Pons (tissue), 1 donor: ENCODE measurements around the gene FRMD5.
"Not testable (repeated sequence)": the region's sequence is repeated elsewhere in the genome, so short reads cannot be mapped to it uniquely, and the experiment has no call there.

Source experiments
- DNase-seq: peaks from one replicate; pipeline ENCODE4 v3.0.0-alpha.2; 2016; ENCODE audit warnings: low spot score

Gene FRMD5

DNA sequence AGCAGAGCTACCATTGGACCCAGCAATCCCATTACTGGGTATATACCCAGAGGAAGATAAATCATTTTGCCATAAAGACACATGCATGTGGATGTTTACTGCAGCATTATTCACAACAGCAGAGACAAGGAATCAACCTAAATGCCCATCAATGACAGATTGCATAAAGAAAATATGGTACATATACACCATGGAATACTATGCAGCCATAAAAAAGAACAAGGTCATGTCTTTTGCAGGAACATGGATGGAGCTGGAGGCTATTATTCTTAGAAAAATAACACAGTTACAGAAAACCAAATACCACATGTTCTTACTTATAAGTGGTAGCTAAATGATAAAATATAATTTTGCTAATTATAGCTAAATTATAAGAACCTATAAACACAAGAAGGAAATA lies 162.3 kb downstream of the FRMD5 start:
- not testable (repeated sequence) for DNase-seq

DNA sequence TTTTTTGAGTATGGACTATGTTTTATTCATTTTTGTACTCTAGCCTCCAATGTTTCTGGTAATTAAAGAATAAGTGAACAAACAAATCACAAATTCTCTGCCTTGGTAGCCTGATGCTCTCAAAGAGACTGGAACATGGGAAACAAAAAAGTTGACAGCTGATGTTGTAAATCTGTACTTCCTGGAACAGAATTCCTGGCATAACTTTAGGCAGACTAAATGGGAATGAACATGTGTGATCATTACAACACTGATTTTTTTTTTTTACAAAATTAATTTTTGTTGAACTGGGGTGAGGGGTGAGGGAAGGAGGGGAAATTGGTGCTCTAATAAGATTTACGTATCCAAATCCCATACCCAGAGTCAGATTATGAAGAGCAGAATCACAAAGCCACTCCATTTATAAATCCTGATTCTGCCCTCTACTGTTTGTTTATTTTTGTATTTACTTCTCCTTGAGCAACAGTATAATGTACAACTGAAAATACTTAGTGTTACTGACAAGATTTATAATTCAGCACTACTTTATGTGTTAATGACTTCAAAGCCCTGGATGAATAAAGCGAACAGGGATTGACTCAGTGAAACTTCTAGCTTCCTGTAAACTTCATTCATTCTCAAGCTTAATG lies 165.0 kb downstream of the FRMD5 start:
- no peak for DNase-seq

DNA sequence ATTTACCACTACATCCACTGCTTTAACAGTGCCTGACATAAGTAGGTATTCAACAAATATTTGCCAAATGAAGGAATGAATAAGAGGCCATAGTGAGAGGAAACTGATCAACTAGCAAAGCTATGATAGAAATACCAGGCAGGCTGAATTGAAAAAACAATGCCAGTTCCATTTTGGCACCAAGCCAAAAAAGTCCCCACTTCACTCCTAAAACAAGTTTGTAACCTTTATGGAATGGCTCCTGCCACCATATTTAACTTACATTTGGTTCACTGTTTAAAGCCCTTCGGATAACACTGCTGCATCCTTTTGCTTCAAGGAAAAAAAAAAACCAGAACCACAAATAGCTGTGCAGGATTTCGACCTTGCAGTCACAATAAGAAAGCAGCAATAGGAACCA lies 166.1 kb downstream of the FRMD5 start:
- DNase-seq, result no peak

DNA sequence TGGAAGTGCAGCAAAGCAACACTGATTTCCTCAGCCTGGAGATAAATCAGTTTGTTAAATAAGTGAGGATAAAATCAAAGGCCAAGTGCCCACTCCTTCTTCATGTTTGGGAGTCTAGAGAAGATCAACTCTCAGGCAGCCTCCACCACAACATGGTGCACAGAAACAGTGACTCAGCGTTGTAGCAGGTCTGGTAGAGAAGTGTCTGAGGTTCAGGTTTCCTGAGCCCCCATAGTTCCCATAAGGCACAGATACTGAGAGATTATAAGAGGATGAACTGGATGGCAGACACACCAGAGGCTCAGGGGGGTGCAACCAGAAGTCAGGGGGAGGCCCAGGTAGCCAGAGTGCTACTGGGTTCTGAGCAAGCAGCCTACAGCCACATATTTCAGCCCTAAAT lies 166.7 kb downstream of the FRMD5 start:
- DNase-seq, result no peak

DNA sequence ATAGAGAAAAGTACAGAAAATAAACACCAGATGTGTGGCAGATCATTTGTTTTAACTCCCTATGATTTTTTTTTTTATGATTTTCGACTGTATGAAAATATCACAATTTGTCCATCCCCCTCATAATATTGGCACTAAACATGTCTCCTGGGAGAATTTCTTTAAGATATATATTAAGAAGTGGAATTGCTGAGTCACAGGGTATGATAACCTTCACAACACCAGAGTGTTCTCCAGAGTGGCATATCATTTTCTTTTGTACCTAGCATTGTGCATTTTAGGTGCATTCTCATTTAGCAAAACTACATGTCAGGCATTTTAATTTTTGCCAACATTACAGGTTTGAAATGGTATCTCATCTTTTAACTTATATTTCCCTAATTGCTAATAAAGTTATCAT lies 170.9 kb downstream of the FRMD5 start:
- DNase-seq, result no peak

DNA sequence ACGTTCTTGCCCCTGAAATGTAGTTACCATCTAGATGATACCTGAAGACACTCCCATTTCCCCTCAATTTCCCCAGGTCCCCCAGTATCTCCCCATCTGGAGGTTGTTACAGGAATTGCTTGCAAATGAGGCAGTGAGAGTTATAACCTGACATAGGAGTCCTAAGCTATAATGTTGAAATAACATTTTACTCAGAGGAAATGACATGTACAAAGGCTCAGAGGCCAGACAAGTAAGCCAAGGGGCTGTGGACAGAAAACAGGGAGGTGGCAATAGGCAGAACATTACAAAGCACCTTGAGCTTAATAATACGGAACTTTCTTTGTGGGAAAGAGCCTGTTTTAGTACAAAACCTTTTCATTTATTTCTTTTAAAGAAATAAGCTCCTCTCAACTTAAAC lies 171.9 kb downstream of the FRMD5 start:
- DNase-seq, result no peak

DNA sequence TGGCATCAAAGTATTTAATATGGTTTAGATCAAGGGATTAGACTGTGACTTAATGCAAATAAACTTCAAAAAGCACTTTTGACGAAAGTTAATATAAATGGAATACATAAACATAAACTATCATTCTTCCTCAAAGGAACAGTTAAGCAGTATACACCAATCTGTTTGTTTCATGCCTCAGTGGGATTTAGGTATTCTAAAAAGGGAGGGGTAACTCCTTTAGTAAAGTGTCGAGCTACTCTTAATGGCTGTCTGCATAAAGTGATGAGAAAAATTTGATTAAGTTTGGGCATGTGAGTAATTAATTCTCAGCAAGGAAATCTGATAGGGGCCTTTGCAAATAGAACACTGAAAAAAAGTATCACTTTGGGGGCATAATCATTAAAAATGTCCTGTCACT lies 176.9 kb downstream of the FRMD5 start:
- DNase-seq, result no peak

DNA sequence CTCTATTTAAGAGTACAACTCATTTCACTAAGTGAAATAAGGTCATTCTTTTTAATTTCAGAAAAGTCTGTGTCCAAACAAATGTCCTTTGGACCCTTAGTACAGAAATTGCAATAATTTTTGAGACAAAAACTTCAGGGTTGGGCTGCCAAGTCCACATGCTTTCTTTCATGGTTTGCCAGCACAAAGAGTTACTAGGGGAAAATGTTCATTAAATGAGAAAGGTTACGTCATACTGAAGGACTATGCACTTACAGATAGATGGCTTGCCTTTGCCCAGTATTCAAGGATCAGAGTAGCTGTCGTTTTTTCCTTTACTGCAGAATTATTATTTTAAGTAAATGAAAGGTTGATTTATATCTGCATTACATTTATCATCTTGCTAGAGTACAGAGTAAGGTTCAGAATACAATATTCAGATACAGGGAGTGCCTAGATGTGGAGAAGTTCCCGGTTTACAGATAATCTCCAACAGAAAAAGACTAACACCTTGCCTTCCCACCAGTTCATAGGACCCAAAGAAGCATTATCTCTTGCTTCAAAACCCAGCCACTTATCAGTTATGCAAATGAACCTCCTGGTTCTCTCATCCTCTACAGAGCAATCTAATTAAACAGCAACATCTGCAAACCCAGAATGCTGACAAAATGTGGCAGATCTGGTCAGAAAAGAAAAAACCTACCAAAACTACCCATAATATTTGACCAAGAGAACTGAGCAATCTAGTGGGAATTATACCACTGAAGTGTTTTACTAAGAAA lies 179.3 kb downstream of the FRMD5 start:
- DNase-seq, result no peak

DNA sequence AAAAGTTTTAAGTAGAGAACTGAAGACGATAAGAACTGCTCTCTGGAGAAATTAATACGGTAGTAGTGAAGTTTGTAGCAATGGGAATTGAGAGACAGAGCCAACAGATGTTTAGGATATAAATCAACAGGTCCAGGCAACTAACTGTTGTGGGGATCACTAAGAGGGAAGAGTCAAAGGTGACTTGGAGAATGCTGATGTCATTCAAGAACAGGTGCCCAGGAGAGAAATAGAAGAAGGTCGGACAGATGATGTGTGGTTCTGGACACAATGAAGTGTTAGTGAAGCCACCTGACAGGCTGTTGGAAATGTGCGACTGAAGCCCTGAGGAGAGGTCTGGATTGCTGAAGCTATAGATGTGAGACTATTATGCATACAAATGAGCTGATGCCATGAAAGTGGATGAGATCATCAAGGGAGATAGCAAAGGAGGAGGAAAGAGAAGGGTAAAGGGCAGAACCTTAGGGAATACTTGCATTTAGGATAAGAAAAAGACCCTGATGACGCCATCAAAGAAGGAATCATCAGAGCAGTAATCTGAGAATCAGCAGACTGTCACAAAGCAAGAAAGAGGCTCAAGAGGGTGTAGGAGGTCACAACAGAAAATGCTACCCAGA lies 183.7 kb downstream of the FRMD5 start:
- no peak for DNase-seq

DNA sequence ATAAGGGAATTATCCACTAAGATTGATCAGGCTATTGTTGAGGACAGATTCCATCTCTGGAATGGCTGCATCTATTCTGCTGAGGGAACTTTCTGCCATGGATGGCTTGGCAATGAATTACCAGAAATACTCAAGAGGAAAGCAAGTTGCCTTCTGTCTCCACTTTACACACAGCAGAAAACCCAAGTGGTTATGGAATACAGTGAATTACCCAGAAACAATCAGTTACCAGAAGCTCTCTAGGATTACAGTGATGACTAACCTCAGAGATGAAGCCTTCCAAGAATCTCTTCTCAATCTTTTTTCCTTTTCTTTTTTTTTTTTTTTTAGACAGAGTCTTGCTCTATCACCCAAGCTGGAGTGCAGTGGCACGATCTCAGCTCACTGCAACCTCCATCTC lies 185.0 kb downstream of the FRMD5 start:
- DNase-seq, result no peak

DNA sequence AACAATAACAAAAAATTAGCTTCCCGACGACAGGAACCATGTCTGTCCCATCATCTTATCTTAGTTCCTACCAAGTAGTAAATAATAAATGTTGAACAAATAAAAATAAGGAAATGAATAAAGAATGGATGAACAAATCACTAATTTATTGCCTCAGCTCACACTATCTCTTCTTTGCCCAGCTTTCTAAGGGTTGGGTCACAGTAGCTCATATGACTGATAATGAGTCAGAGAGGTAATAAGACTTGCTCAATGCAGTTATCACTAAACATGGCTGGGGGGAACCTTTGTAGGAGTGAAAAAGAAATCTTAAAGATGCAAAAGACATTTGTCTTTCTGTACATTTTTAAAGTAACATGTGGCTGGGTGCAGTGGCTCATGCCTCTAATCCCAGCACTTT lies 186.0 kb downstream of the FRMD5 start:
- DNase-seq, result no peak

DNA sequence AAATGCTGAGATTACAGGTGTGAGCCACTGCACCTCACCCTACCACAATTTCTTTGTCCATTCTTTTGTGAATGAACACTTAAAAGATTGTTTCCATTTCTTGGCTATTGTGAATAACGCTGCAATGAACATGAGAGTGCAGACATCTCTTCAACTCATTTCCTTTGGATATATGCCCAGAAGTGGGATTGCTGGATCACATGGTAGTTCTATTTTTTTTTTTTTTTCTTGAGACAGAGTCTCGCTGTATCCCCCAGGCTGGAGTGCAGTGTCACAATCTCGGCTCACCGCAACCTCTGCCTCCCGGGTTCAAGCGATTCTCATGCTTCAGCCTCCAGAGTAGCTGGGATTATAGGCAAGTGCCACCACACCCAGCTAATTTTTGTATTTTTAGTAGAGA lies 194.8 kb downstream of the FRMD5 start:
- peak; percentile 48 for DNase-seq

DNA sequence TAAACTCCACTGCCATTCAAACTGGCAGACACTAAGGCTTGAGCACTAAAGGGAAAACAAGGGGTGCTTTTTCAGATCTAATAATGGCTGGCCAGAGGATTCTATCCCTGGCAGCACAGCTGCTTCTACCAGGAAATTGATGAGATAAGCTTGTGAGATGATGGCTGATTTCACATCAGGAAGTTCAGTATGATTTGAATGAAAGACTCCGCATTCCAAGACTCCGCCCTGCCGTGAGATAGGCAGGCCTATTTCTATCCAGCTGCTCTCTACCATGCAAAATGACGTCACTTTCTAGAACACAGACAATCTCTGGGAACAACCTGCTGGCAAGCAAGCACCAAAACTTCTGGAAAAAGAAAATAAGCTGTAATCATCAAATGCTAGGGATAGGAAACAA lies 196.5 kb downstream of the FRMD5 start:
- peak; percentile 54 for DNase-seq

DNA sequence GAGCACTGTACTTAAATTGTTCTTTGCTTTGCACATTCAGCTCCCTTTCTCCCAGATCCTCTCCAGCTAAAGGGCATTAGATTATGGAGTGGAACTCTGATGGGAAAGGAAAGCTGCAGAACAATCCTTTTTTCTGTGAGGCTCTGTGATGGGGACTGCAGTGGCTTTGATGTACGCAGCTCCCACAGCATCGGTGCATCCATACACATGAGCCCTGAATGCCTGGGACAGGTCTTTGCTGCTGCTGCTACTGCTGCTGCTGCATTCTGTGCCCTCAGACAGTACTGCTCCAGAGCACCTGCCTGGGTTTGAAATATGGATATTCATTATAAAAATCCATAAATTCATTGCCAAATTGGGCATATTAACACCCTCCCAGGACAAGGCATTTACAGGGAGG lies 203.9 kb downstream of the FRMD5 start:
- peak; percentile 31 for DNase-seq

DNA sequence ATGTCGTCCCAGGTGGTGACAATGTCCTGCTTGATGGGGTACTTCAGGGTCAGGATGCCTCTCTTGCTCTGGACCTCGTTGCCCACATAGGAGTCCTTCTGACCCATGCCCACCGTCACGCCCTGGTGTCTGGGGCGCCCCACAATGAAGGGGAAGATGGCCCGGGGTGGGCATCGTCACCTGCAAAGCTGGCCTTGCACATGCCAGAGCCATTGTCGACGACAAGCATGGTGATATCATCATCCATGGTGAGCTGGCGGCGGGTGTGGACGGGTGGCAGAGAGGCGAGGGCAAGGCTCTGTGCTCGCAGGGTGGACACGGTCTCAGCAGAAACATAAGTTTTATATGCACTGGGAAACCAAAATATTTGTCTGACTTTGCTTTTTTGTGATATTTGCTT lies 205.1 kb downstream of the FRMD5 start:
- DNase-seq, result no peak

DNA sequence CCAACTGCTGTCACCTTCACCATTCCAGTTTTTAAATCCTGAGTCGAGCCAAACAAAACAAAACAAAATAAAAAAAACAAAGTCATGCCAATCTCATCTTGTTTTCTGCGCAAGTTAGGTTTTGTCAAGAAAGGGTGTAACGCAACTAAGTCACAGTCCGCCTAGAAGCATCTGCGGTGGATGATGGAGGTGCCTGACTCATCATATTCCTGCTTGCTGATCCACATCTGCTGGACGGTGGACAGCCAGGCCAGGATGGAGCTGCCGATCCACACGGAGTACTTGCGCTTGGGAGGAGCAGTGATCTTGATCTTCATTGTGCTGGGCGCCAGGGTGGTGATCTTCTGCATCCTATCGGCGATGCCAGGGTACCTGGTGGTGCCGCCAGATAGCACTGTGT lies 206.2 kb downstream of the FRMD5 start:
- DNase-seq, result no peak

DNA sequence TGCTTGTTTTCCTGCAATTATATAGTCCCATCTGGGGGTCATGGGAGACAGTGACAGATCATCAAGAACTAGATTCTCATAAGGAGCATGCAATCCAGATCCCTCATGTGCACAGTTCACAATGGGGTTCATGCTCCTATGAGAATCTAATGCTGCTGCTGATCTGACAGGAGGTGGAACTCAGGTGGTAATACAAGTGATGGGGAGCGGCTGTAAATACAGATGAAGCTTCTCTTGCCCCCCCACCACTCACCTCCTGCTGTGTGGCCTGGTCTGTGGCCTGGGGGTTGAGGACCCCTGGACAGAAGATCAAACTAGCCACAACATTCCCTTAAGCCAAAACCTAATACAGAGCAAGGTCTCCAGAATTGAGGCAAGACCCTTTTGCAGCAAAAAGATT lies 207.1 kb downstream of the FRMD5 start:
- DNase-seq, result no peak

DNA sequence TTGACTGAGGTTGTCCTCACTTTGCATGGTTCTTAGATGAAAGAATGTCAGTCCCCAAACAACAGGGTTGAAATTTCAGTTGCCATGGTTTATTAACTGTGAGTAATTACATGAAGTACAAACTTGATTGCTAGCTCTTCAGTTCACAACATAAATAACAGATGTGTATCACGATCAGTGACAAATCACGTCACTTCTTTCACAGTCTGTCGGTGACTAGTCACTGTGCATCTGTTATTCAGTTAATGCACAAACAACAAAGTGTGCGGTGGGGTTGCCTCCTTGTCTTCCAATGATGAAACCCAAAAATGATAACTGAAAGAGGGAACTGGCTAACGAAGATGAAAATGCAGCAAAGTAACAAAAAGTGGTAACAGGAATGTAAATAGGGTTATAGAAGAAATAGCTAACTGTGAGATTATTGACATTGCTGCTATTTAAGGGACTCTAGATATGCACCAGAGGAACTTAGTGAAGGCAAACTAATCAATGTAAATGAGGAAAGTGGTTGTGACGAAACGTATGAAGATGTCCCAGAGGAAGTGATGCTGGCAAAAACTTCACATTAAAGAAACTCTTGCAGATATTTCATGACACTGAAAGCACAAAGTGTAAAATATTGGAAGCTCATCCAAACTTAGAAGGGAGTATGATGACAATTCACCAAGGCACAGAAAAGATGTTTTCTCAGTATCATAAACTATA lies 208.9 kb downstream of the FRMD5 start:
- DNase-seq, result no peak

DNA sequence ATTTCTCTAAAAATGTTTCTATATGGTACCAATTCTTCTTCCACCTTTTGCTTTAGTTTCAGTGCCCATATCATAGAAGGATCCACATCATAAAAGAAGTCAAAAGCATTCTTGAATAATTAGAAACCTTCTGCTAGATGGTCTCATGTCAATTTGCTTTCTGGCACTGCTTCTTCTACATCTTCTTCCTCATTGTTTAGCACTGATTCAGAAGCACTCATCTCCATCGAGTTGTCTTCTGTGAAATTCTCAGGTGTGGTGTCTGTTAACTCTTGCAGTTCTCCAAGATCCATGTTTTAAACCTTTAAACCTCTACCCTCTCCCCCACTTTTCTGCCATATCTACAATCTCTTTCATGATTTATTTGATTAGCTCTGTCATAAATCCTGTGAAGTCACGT lies 213.5 kb downstream of the FRMD5 start:
- no peak for DNase-seq

DNA sequence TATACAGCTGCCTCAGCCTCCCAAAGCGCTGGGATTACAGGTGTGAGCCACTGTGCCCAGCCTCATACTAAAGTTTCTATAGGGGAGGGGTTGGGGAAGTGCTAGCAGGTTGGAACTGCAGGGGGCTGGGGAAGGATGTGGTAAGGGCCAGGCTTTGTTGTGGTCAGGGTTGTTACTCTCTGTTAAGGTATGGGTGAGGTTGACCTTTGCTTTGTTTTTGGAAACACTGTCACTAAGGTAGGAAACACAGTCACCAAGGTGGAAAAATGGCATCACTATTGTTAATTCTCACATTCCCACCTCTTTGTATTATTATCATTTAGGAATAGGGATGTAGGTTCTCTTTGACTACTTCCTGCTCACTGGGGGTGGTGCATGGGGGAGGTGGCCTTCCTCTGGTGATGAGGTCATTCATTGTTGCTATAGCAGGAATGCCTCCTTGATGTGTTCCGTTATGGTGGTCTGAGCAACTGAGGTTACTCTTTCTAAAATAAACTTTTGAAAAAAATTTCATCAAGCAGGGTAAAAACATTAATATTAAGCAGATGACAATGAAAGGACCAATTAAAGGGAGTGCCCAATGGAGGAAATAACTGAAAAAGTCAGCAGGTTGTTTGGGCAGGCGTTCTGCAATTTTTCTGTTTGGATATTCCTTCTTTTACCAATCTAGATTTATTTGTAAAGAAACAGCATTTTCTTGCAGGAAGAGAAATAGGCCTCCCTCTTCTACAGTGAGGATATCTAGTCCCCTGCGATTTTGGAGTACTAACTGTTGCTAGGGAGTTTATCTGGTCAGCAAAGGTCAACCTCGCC lies 217.8 kb downstream of the FRMD5 start:
- no peak for DNase-seq

DNA sequence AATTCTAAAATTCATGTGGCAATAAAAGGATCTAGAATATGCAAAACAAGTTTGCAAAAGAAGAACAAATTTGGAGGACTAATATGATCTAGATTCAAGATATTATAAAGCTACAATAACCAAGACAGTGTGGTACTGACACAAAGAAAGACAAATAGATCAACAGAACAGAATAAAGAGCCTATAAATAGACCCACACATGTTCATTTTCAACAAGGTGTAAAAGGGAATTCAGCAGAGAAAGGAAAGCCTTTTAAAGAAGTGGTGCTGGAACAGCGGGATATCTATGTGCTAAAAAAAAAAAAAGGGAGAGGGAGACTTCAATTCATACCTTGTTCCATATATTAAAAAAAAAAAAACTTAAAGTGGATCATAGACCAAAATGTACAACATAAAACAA lies 219.3 kb downstream of the FRMD5 start:
- DNase-seq, result no peak

DNA sequence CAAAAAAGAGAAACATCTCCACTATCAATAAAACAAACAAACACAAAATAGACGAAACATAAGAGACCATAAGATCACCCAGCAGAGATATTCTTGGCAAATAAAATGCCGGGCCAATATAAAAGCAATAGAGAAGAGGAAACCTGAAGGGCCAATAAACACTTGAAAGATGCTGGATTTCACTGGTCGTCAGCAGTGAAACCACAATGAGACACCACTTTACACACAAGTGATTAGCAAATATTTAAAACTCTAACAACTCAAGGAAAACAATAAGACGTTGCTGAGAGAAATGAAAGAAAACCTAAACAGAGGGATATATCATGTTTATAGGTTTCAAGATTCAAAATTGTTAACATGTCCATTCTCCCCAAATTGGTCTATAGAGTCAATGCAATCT lies 219.7 kb downstream of the FRMD5 start:
- no peak for DNase-seq
